ENCODE results near the gene LOXL1. TPM values are rescaled to one million over a fixed set of nuclear protein-coding genes. Genes with fewer than 3 reads are reported as not detected.

LOXL1 gene
- polyA plus RNA-seq, 3 donors: 0.07 TPM; not detected in 2

GRCh38 chr15:73983211-73983727, 57.0 kb downstream of the LOXL1 start:
- no peaks in the 10 kb centered on the region for H3K9me3 ChIP-seq (replicated peaks in 1 of 2; ENCODE audit: control insufficient read depth in 1 of 2, insufficient read depth in 1 of 2, low read length in 2 of 2)
- TF ChIP-seq CTCF (IDR thresholded peaks at IDR 0.05): no peak
- H3K27me3 ChIP-seq (ENCODE audit: control insufficient read depth in 2 of 2, insufficient read depth in 2 of 2, low read length in 2 of 2): no peaks in the 10 kb centered on the region
- H3K27me3 Mint-ChIP-seq (ENCODE audit: low read depth in 3 of 3): peaks cover 0 to 2% (median 0%) of the 10 kb centered on the region in 3 donors
- no peak for DNase-seq
- peaks cover 27% of the 10 kb centered on the region for H3K4me1 Mint-ChIP-seq
- H3K9me3 Mint-ChIP-seq: no peaks in the 10 kb centered on the region
- peaks cover 13 to 27% of the 10 kb centered on the region in 2 donors for H3K36me3 Mint-ChIP-seq
- H3K36me3 ChIP-seq (replicated peaks in 1 of 2; ENCODE audit: control insufficient read depth in 1 of 2, insufficient read depth in 2 of 2, low read length in 2 of 2): peaks cover 0 to 9% of the 10 kb centered on the region in 2 donors
- 44% methylated on average over 10 of the region's 10 CpGs for WGBS (ENCODE audit: insufficient coverage)
- peak overlapping the region in 1 of 7 donors; percentile 89 for H3K27ac Mint-ChIP-seq
- peak overlapping the region; percentile 44 for H3K4me2 ChIP-seq (replicated peaks; ENCODE audit: extremely low read depth, low read length, poor library complexity, severe bottlenecking)
- H3K27ac ChIP-seq (ENCODE audit: low read depth in 1 of 2, low read length in 2 of 2): no peak overlapping the region
- H3K4me1 ChIP-seq (ENCODE audit: control insufficient read depth in 1 of 2, insufficient read depth in 2 of 2, low read length in 2 of 2): peaks cover 35 to 36% of the 10 kb centered on the region in 2 donors
- no peak overlapping the region for H3K4me3 Mint-ChIP-seq
- H4K20me1 ChIP-seq (ENCODE audit: insufficient read depth, low read length): no peaks in the 10 kb centered on the region
- H3K4me3 ChIP-seq (replicated peaks in 1 of 3; ENCODE audit: low read depth in 2 of 3, low read length in 3 of 3): no peak overlapping the region
- H3K9ac ChIP-seq (ENCODE audit: insufficient read depth, low read length, poor library complexity, severe bottlenecking): no peak overlapping the region
- no peaks in the 10 kb centered on the region for H3K79me2 ChIP-seq (ENCODE audit: insufficient read depth, low read length)
- H2AFZ ChIP-seq (ENCODE audit: insufficient read depth, low read depth, low read length, poor library complexity, severe bottlenecking): peak overlapping the region; percentile 17
- intact Hi-C loops (cut with micrococcal nuclease): no loop called here

- no peak for TF ChIP-seq CTCF (IDR thresholded peaks at IDR 0.05)
These were observed 57.5 kb downstream of the LOXL1 start for GRCh38 chr15:73983773-73984172.

More at GRCh38 chr15:73983773-73984172, 57.5 kb downstream of the LOXL1 start:
- Histone ChIP-seq H3K27me3 (ENCODE audit: control insufficient read depth in 2 of 2, insufficient read depth in 2 of 2, low read length in 2 of 2) (no peaks in the 10 kb centered on the region), H3K4me1 (ENCODE audit: control insufficient read depth in 1 of 2, insufficient read depth in 2 of 2, low read length in 2 of 2) (peaks cover 35 to 36% of the 10 kb centered on the region in 2 donors), H3K27ac (ENCODE audit: low read depth in 1 of 2, low read length in 2 of 2) (no peak overlapping the region), H4K20me1 (ENCODE audit: insufficient read depth, low read length) (no peaks in the 10 kb centered on the region), H3K79me2 (ENCODE audit: insufficient read depth, low read length) (no peaks in the 10 kb centered on the region), H2AFZ (ENCODE audit: insufficient read depth, low read depth, low read length, poor library complexity, severe bottlenecking) (no peak overlapping the region), H3K4me3 (replicated peaks in 1 of 3; ENCODE audit: low read depth in 2 of 3, low read length in 3 of 3) (no peak overlapping the region), H3K4me2 (replicated peaks; ENCODE audit: extremely low read depth, low read length, poor library complexity, severe bottlenecking) (no peak overlapping the region), H3K36me3 (replicated peaks in 1 of 2; ENCODE audit: control insufficient read depth in 1 of 2, insufficient read depth in 2 of 2, low read length in 2 of 2) (peaks cover 0 to 9% of the 10 kb centered on the region in 2 donors), H3K9ac (ENCODE audit: insufficient read depth, low read length, poor library complexity, severe bottlenecking) (no peak overlapping the region), H3K9me3 (replicated peaks in 1 of 2; ENCODE audit: control insufficient read depth in 1 of 2, insufficient read depth in 1 of 2, low read length in 2 of 2) (no peaks in the 10 kb centered on the region)
- no peak for DNase-seq
- Mint-ChIP-seq H3K27me3 (ENCODE audit: low read depth in 3 of 3) (peaks cover 0 to 2% (median 0%) of the 10 kb centered on the region in 3 donors), H3K36me3 (peaks cover 15 to 30% of the 10 kb centered on the region in 2 donors), H3K9me3 (no peaks in the 10 kb centered on the region), H3K4me1 (peaks cover 27% of the 10 kb centered on the region), H3K27ac (no peak overlapping the region), H3K4me3 (no peak overlapping the region)
- WGBS (ENCODE audit: insufficient coverage): 96% methylated on average over 7 of the region's 9 CpGs
- intact Hi-C loops (cut with micrococcal nuclease): no loop called here

Measured in CD14-positive monocyte (primary cell).